Activated CD8-positive, alpha-beta memory T cell treated with anti-CD3 and anti-CD28 coated beads, Interleukin-2, amount 50 U/mL, for 48 hours (primary cell): Measurements from ENCODE around the gene ATXN10.
"Not testable (repeated sequence)": the region's sequence is repeated elsewhere in the genome, so short reads cannot be mapped to it uniquely, and the experiment has no call there.

ENCODE experiments used
- DNase-seq: peaks from one replicate; pipeline ENCODE4 v3.0.0-alpha.2; 2020

Gene ATXN10

GRCh38 chr22:45793161-45793560 lies 121.5 kb downstream of the ATXN10 start:
- DNase-seq, result no peak

GRCh38 chr22:45793892-45794291 lies 122.3 kb downstream of the ATXN10 start:
- no peak for DNase-seq

GRCh38 chr22:45796009-45796408 lies 124.4 kb downstream of the ATXN10 start:
- DNase-seq, result not testable (repeated sequence)

- DNase-seq, result no peak
Measured at GRCh38 chr22:45799291-45799690, 127.7 kb downstream of the ATXN10 start.

GRCh38 chr22:45802054-45802453 lies 130.4 kb downstream of the ATXN10 start:
- DNase-seq, result no peak

- DNase-seq, result no peak
Measured at GRCh38 chr22:45804319-45804985, 132.8 kb downstream of the ATXN10 start.

GRCh38 chr22:45804986-45805325 lies 133.3 kb downstream of the ATXN10 start:
- DNase-seq, result no peak

GRCh38 chr22:45805413-45805812 lies 133.8 kb downstream of the ATXN10 start:
- DNase-seq, result no peak

- no peak for DNase-seq
Measured at GRCh38 chr22:45807156-45807915, 135.7 kb downstream of the ATXN10 start.

- no peak for DNase-seq
Measured at GRCh38 chr22:45812910-45813309, 141.3 kb downstream of the ATXN10 start.

- no peak for DNase-seq
Measured at GRCh38 chr22:45814198-45814597, 142.6 kb downstream of the ATXN10 start.

- no peak for DNase-seq
Measured at GRCh38 chr22:45816776-45817175, 145.1 kb downstream of the ATXN10 start.

GRCh38 chr22:45817745-45818423 lies 146.2 kb downstream of the ATXN10 start:
- DNase-seq, result no peak

- DNase-seq, result no peak
Measured at GRCh38 chr22:45818424-45819085, 146.9 kb downstream of the ATXN10 start.

- DNase-seq, result no peak
Measured at GRCh38 chr22:45819305-45819704, 147.7 kb downstream of the ATXN10 start.

GRCh38 chr22:45823336-45823735 lies 151.7 kb downstream of the ATXN10 start:
- no peak for DNase-seq

- DNase-seq, result no peak
Measured at GRCh38 chr22:45826520-45826919, 154.9 kb downstream of the ATXN10 start.

- no peak for DNase-seq
Measured at GRCh38 chr22:45828841-45829240, 157.2 kb downstream of the ATXN10 start.

- no peak for DNase-seq
Measured at GRCh38 chr22:45830531-45831245, 159.1 kb downstream of the ATXN10 start.

GRCh38 chr22:45831394-45831793 lies 159.8 kb downstream of the ATXN10 start:
- no peak for DNase-seq

- no peak for DNase-seq
Measured at GRCh38 chr22:45832180-45832579, 160.5 kb downstream of the ATXN10 start.

GRCh38 chr22:45832959-45833580 lies 161.4 kb downstream of the ATXN10 start:
- DNase-seq, result no peak
